ENCODE results near the gene GDF2.

Gene GDF2

GRCh38 chr10:47322300-47323061 lies at the start of gene GDF2:
GDF2 (plus strand) TSS chr10:47322454; CDS start chr10:47322669, 215 bp downstream.
- DNase-seq (ENCODE audit: low read depth), result no peak

GRCh38 chr10:47276071-47276470 lies 46.2 kb upstream of the GDF2 start:
- no peak for DNase-seq (ENCODE audit: low read depth)

- no peak for DNase-seq (ENCODE audit: low read depth)
These were observed 45.5 kb upstream of the GDF2 start for GRCh38 chr10:47276576-47277351.

GRCh38 chr10:47277352-47278151 lies 44.7 kb upstream of the GDF2 start:
- DNase-seq (ENCODE audit: low read depth), result no peak

- DNase-seq (ENCODE audit: low read depth), result no peak
These were observed 44.1 kb upstream of the GDF2 start for GRCh38 chr10:47278152-47278473.

- DNase-seq (ENCODE audit: low read depth), result no peak
These were observed 43.5 kb upstream of the GDF2 start for GRCh38 chr10:47278720-47279119.

- DNase-seq (ENCODE audit: low read depth), result no peak
These were observed 43.0 kb upstream of the GDF2 start for GRCh38 chr10:47279276-47279675.

- DNase-seq (ENCODE audit: low read depth), result no peak
These were observed 40.1 kb upstream of the GDF2 start for GRCh38 chr10:47282005-47282656.

- DNase-seq (ENCODE audit: low read depth), result no peak
These were observed 39.6 kb upstream of the GDF2 start for GRCh38 chr10:47282657-47283018.

GRCh38 chr10:47283101-47283630 lies 39.1 kb upstream of the GDF2 start:
- DNase-seq (ENCODE audit: low read depth), result no peak

- no peak for DNase-seq (ENCODE audit: low read depth)
These were observed 38.4 kb upstream of the GDF2 start for GRCh38 chr10:47283848-47284247.

GRCh38 chr10:47285381-47286115 lies 36.7 kb upstream of the GDF2 start:
- no peak for DNase-seq (ENCODE audit: low read depth)

- no peak for DNase-seq (ENCODE audit: low read depth)
These were observed 36.1 kb upstream of the GDF2 start for GRCh38 chr10:47286116-47286505.

GRCh38 chr10:47286591-47287315 lies 35.5 kb upstream of the GDF2 start:
- DNase-seq (ENCODE audit: low read depth), result no peak

- DNase-seq (ENCODE audit: low read depth), result no peak
These were observed 34.9 kb upstream of the GDF2 start for GRCh38 chr10:47287365-47287802.

- no peak for DNase-seq (ENCODE audit: low read depth)
These were observed 34.4 kb upstream of the GDF2 start for GRCh38 chr10:47287805-47288204.

GRCh38 chr10:47288236-47288635 lies 34.0 kb upstream of the GDF2 start:
- DNase-seq (ENCODE audit: low read depth), result no peak

GRCh38 chr10:47288916-47289495 lies 33.2 kb upstream of the GDF2 start:
- DNase-seq (ENCODE audit: low read depth), result no peak

GRCh38 chr10:47289921-47290320 lies 32.3 kb upstream of the GDF2 start:
- DNase-seq (ENCODE audit: low read depth), result no peak

GRCh38 chr10:47290338-47290737 lies 31.9 kb upstream of the GDF2 start:
- no peak for DNase-seq (ENCODE audit: low read depth)

Data from CMK (cell line).